Karpas-422 (cell line): ENCODE results near the gene AKT1S1. TPM values are rescaled to one million over a fixed set of nuclear protein-coding genes. Genes with fewer than 3 reads are reported as not detected.

Experiments
- DNase-seq: peaks from one replicate; pipeline ENCODE4 v3.0.0-alpha.2; 2015
- H2AFZ ChIP-seq: fragments of 200-600 bp; sonication (generic); 2 replicates; pipeline ENCODE4 v1.6.1; 2014; ENCODE audit warnings: antibody characterized with exemption, low read length, mixed read lengths
- H3K27ac ChIP-seq: fragments of 200-600 bp; sonication (generic); 2 replicates; pipeline ENCODE4 v1.5.1; 2014; ENCODE audit warnings: mild to moderate bottlenecking, low read length, moderate library complexity
- H3K27me3 ChIP-seq: fragments of 200-600 bp; sonication (generic); 2 replicates; pipeline ENCODE4 v1.6.1; 2014; ENCODE audit warnings: low read length, mixed read lengths
- H3K36me3 ChIP-seq: fragments of 200-600 bp; sonication (generic); 2 replicates; pipeline ENCODE4 v1.6.1; 2014; ENCODE audit warnings: low read length, mixed read lengths; ENCODE audit not compliant: insufficient read depth
- H3K4me1 ChIP-seq: fragments of 200-600 bp; sonication (generic); 2 replicates; pipeline ENCODE4 v1.6.1; 2014; ENCODE audit warnings: mild to moderate bottlenecking, low read length, mixed read lengths
- H3K4me2 ChIP-seq: fragments of 200-600 bp; sonication (generic); 2 replicates; pipeline ENCODE4 v1.6.1; 2014; ENCODE audit warnings: low read length, low read depth, mild to moderate bottlenecking; ENCODE audit not compliant: poor library complexity, severe bottlenecking
- H3K4me3 ChIP-seq: fragments of 200-600 bp; sonication (generic); 2 replicates; pipeline ENCODE4 v1.5.1; 2014; ENCODE audit warnings: mild to moderate bottlenecking, antibody characterized with exemption, low read length, mixed read lengths
- H3K79me2 ChIP-seq: fragments of 200-600 bp; sonication (generic); 2 replicates; pipeline ENCODE4 v1.6.1; 2014; ENCODE audit warnings: mild to moderate bottlenecking, low read length, mixed read lengths
- H3K9ac ChIP-seq: fragments of 200-600 bp; sonication (generic); 2 replicates; pipeline ENCODE4 v1.6.0; 2014; ENCODE audit warnings: low read length
- H3K9me2 ChIP-seq: fragments of 200-600 bp; sonication (generic), shearing (Covaris generic); replicated peaks from 2 replicates; pipeline ENCODE4 v1.6.0; 2014; ENCODE audit warnings: mild to moderate bottlenecking, low read length, moderate library complexity; ENCODE audit not compliant: insufficient read depth
- H3K9me3 ChIP-seq: fragments of 300-700, 200-600 bp; sonication (generic); 2 replicates; pipeline ENCODE4 v1.6.1; 2014; ENCODE audit warnings: low read length, mixed read lengths
- H4K20me1 ChIP-seq: fragments of 200-600 bp; sonication (generic); 2 replicates; pipeline ENCODE4 v1.6.1; 2014; ENCODE audit warnings: mild to moderate bottlenecking, antibody characterized with exemption, low read length, low read depth; ENCODE audit not compliant: insufficient read depth
- total RNA-seq: library from RNA; depleted of rRNA; stranded (reverse); fragments of >200 nt; shearing (Covaris generic); gene quantifications from 2 replicates; pipeline ENCODE4 v1.2.3, GENCODE V29; 2014; ENCODE audit warnings: low replicate concordance

AKT1S1 gene
- total RNA-seq, 1 experiment from 2014 or later: 8.2 TPM

DNA sequence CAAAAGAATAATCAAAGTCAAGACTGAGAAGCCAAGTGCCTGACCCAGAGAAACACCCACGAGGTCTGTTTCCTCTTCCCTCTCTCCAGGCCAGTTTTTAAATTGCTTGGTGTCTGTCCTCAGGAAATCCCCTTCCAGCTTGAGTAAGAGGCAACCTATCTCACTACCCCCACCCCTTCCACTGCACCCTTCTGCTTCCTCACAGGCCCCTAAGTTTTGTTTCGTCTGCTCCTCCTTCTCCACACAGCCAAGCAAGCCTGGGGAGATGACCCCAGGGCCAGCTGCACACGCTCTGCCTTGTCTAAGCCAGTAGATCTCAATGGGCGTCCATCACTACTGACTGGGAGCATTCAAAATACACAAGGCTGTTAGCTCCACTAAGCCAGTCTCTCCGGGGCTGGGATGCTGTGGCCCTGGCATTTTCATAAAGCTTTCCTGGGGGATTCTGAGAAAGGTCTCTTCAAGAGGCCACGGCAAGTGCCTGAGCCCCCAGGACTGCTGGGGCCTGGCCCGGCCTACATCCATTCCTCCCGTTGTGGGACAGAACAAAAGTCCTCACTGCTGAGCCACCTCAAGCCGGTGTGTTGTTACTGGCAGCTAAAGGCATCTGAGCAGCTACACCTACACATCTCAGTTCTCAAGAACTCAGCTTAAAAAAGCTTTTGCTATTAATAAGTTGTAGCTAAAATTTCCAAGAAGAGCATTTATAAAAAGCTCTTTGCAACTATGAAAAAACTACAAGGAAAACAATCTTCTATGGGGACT is 34.4 kb upstream of the AKT1S1 start:
- H3K9ac ChIP-seq: no peak overlapping the region
- H3K4me3 ChIP-seq: no peak overlapping the region
- H3K36me3 ChIP-seq: peaks cover 64% of the 10 kb centered on the region
- H4K20me1 ChIP-seq: peaks cover 70% of the 10 kb centered on the region
- no peaks in the 10 kb centered on the region for H3K9me3 ChIP-seq
- no peak overlapping the region for H2AFZ ChIP-seq
- no peak for DNase-seq
- peaks cover 6% of the 10 kb centered on the region for H3K79me2 ChIP-seq
- H3K4me1 ChIP-seq: peaks cover 3% of the 10 kb centered on the region; the same call in 1 of the 2 replicates
- no peak overlapping the region for H3K4me2 ChIP-seq
- H3K27me3 ChIP-seq: no peaks in the 10 kb centered on the region
- H3K9me2 ChIP-seq: no peaks in the 10 kb centered on the region
- no peak overlapping the region for H3K27ac ChIP-seq

DNA sequence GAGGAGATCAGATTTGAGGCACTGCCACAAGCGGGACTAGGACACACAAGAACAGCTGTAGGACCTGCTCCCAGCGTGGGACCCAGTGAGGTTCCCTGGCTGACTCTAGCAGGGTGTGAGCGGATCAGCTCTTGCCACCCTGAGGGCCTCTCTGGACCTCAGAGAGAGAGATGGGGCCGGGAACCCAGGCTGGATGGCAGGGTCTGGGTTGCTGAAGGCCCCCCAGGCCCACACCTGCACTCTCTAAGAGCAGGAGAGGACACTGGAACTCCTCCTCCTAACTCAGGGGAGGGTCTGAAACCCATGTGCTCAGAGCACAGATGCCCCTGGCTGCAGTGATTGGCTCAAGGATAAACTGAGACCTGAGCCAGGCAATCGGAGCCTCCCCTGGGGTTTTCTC is 33.0 kb upstream of the AKT1S1 start:
- no peak overlapping the region for H3K4me3 ChIP-seq
- no peaks in the 10 kb centered on the region for H3K9me3 ChIP-seq
- DNase-seq: no peak
- peaks cover 3% of the 10 kb centered on the region; the same call in 1 of the 2 replicates for H3K4me1 ChIP-seq
- peaks cover 62% of the 10 kb centered on the region for H4K20me1 ChIP-seq
- peaks cover 54% of the 10 kb centered on the region for H3K36me3 ChIP-seq
- no peak overlapping the region for H3K9ac ChIP-seq
- H2AFZ ChIP-seq: no peak overlapping the region
- peaks cover 3% of the 10 kb centered on the region for H3K79me2 ChIP-seq
- H3K27ac ChIP-seq: no peak overlapping the region
- no peak overlapping the region for H3K4me2 ChIP-seq
- H3K9me2 ChIP-seq: no peaks in the 10 kb centered on the region
- no peaks in the 10 kb centered on the region for H3K27me3 ChIP-seq

DNA sequence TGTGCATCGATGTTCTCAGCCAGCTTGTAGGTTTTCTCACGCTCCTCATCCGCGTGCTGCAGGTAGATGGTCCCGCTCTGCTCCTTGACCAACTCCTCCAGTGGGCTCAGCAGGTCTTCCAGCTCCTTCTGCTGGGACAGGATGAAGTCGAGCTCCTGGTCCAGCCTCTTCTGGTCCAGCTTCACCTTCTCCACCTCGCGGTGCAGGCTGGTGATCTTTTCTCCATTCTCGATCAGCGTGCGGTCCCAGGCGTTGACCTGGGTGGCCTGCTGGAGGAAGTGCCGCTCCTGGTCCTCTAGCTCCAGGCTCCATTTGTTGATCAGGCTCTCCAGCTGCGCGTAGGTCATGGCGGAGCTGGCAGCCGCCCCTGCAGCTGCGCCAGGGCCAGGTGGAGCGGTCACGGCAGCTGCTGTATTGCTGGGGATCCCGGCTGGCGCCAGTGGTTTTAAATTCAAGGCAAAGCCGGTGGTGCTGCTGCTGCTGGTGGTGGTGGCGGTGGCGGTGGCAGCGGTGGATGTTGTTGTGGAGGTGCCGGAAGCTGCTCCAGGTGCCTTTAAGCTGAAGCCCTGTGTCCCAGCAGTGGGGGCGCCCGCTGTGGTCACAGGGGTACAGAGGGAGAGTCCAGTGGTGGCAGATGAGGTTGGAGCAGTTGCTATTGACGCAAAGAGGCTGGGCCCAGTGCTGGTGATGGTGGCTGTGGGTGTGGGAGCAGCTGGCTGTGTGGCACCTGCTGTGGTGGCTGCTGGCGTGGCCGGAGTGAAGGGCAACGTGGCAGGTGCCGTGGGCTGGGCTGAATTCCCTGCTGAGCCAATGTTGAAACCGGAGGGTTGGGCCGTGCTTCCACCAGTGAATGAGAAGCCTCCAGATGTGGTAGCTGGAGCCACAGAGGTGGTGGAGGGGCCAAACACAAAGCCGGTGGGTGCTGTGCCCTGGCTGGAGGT is 31.6 kb upstream of the AKT1S1 start:
- Histone ChIP-seq H3K36me3 (peaks cover 43% of the 10 kb centered on the region), H3K4me2 (no peak overlapping the region), H3K27me3 (no peaks in the 10 kb centered on the region), H3K79me2 (no peaks in the 10 kb centered on the region), H3K4me1 (peaks cover 3% of the 10 kb centered on the region; the same call in 1 of the 2 replicates), H3K27ac (no peak overlapping the region), H3K9me2 (no peaks in the 10 kb centered on the region), H2AFZ (no peak overlapping the region), H3K9me3 (no peaks in the 10 kb centered on the region), H3K4me3 (no peak overlapping the region), H4K20me1 (peaks cover 51% of the 10 kb centered on the region), H3K9ac (no peak overlapping the region)
- no peak for DNase-seq

DNA sequence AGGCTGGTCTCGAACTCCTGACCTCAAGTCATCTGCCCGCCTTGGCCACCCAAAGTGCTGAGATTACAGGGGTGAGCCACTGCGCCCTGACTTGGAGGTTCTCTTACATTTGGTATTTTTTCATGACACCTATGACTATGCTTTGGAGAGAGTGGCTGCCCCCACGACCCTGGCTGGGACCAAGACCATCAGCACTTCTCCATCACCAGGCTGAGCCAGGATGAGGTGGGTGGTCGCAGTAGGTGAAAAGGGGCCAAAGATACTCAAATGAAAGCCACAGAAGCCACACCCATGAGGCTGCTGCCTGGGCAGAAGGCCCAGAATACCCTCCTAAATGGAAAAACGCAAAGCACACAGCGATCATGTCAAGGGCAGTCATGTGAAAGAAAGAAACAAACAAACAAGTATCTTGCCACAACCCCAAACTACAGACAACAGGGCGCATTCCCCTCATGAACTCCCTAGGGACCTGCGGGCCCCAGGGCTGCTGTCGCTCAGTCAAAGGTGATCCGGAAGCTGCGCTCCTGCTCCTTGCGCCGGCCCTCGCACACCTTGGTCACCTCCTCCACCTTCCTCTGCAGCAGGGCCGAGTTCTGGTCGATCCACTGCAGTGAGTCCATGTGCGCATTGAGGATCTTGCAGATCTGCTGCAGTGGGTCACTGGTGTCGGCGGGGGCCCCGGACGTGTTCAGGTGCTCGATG is 30.7 kb upstream of the AKT1S1 start:
- Histone ChIP-seq H3K27ac (no peak overlapping the region), H3K9ac (no peak overlapping the region)

DNA sequence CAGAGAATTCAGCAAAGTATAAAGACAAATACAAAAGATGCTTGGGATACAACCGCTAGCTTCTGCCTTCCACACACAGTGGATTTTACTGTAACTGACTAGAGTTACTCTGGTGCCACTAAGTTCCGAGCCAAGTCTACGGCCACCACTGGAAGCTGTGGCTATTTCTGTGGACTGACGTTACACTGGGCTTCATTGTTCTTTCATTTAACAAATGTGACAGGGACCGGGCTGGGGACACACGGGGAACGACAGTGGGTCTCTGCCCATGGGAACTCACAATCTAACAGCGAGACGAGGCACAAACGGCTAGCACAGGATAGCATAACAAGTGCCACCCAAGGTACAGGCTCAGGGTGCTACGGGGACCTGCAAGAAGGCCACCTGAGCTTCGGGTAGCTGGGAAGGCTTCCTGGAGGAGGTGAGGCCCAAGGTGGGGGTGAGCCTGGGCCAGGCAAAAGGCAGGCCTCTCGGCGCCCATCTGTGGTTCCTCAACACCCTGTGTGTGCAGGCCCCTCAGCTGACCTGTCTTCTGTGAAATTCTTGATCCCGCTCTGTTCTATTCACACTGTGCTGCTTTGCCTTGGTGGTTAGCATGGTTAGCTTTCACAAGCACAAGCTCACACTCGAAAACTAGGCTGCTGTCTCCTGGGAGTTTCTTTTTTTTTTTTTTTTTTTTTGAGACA is 29.9 kb upstream of the AKT1S1 start:
- H3K4me1 ChIP-seq: peaks cover 8% of the 10 kb centered on the region
- H3K9me2 ChIP-seq: no peaks in the 10 kb centered on the region
- no peaks in the 10 kb centered on the region for H3K9me3 ChIP-seq
- peaks cover 30% of the 10 kb centered on the region for H3K36me3 ChIP-seq
- no peaks in the 10 kb centered on the region for H3K79me2 ChIP-seq
- no peak overlapping the region for H2AFZ ChIP-seq
- H3K27ac ChIP-seq: no peak overlapping the region
- no peak for DNase-seq
- no peak overlapping the region for H3K4me2 ChIP-seq
- H4K20me1 ChIP-seq: peaks cover 40% of the 10 kb centered on the region
- H3K27me3 ChIP-seq: no peaks in the 10 kb centered on the region
- H3K4me3 ChIP-seq: no peak overlapping the region
- H3K9ac ChIP-seq: no peak overlapping the region

More for the DNA sequence above, 30.7 kb upstream of the AKT1S1 start:
- Histone ChIP-seq H3K4me2 (no peak overlapping the region), H3K36me3 (peaks cover 37% of the 10 kb centered on the region), H3K27me3 (no peaks in the 10 kb centered on the region), H3K9me3 (no peaks in the 10 kb centered on the region), H3K4me1 (peaks cover 8% of the 10 kb centered on the region), H3K79me2 (no peaks in the 10 kb centered on the region), H2AFZ (no peak overlapping the region), H3K9me2 (no peaks in the 10 kb centered on the region), H4K20me1 (peaks cover 46% of the 10 kb centered on the region), H3K4me3 (no peak overlapping the region)
- DNase-seq: no peak

DNA sequence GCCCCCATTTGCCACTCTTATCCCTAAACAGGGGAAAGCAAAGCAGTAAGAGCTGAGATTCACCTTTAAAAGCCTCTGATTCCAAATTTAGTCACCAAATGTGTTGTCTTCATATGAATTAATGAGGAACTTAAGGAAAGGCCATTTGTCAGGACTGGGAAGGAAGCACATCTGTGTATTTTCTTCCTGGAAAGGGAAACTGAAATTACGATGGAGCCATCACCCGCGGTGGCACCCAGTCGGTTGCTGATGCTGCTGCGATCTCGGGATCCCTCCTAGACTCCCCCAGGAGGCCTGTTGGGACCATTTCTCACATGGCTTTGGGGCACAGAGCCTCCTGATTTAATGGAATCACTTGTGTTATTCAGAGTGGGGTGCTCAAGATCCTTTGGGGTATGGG is 27.0 kb upstream of the AKT1S1 start:
- Histone ChIP-seq H3K9ac (no peak overlapping the region), H3K36me3 (peaks cover 15% of the 10 kb centered on the region), H3K79me2 (no peaks in the 10 kb centered on the region), H2AFZ (no peak overlapping the region), H3K27ac (no peak overlapping the region), H3K27me3 (no peaks in the 10 kb centered on the region), H3K9me3 (no peaks in the 10 kb centered on the region), H4K20me1 (peaks cover 23% of the 10 kb centered on the region), H3K4me3 (no peak overlapping the region), H3K4me1 (peaks cover 8% of the 10 kb centered on the region), H3K4me2 (no peak overlapping the region), H3K9me2 (no peaks in the 10 kb centered on the region)
- no peak for DNase-seq

DNA sequence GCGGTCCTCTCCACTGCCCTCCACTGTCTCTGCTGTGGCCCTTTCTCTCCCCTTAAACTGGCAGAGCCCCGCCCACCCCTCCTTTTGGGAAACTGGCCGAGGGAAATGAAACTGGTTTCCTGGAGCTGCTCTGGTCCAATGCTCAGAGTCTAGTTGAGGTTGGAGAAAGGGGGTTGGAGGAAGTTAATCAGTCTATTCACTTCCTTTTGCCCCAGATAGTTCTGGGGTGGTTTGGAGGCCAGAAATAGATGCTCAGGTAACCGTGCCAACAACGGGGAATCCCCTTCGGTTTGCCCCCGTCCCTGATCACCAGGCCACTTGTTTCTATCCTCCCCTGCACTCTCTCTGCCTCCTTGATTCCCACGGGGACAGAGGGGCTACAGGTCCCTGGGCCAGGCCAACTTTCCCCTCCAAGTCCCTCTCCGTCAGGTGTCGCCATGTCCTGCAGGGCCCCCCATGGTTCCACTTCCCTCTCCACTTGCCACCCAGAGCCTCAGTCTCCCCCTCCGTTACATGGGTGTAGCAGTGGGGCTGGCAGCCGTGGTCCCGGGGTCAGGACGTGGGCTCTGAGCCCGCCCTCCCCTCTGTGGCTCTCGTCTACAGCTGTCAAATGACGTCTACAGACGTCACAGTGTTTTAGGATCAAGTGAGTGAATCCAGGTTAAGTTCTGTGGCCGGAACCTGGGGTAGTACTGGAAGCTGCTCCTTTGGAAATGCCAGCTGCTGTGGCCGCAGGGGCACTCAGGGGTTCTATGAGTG is 19.9 kb upstream of the AKT1S1 start, which contains the start of gene IL4I1:
IL4I1 (minus strand) TSS at position 25 of the 759 bp plus-strand sequence. CDS start 727 bp downstream, outside the sequence.
- H3K9me3 ChIP-seq: no peaks in the 10 kb centered on the region
- DNase-seq: no peak
- H3K9me2 ChIP-seq: no peaks in the 10 kb centered on the region
- H3K79me2 ChIP-seq: no peaks in the 10 kb centered on the region
- no peak within 1 kb of the TSS for H3K4me3 ChIP-seq
- no peaks in the 10 kb centered on the region for H3K36me3 ChIP-seq
- peaks cover 11% of the 10 kb centered on the region for H3K4me1 ChIP-seq
- H3K27me3 ChIP-seq: peaks cover 3% of the 10 kb centered on the region; the same call in 1 of the 2 replicates
- H4K20me1 ChIP-seq: 0 out of 2 replicates have a peak, but pooled peaks cover 10% of the 10 kb centered on the region
- peak within 1 kb of the TSS; percentile 19 for H3K4me2 ChIP-seq
- H3K27ac ChIP-seq: no peak within 1 kb of the TSS
- no peak within 1 kb of the TSS for H2AFZ ChIP-seq
- H3K9ac ChIP-seq: no peak within 1 kb of the TSS
